HepG2 (cell line): ENCODE data around the gene CCDC120. TPM values are rescaled to one million over a fixed set of nuclear protein-coding genes. Genes with fewer than 3 reads are reported as not detected.

Source experiments
- ATAC-seq: fragments of 200-7000 bp; cut with Tn5 transposase; 3 replicates; pipeline ENCODE4 v1.9.1; 2020; ENCODE audit warnings: mild to moderate bottlenecking, moderate library complexity
- BruUV-seq: library from RNA; stranded (reverse); fragments of 400-500 nt; replicated peaks from 2 replicates; lab custom pipeline; 2021; lab: Mats Ljungman, UMichigan
- CTCF ChIA-PET: fragments of 300-600 bp; formaldehyde crosslinking; extraction: SDS; loops from one replicate; lab custom pipeline; 2021; ENCODE audit warnings: low total read pairs, inconsistent platforms, low intra/inter-chr PET ratio; lab: Yijun Ruan, JAX
- POLR2A ChIA-PET: fragments of 350-600 bp; sonication (Branson Sonifier 250); formaldehyde crosslinking; loops from one replicate; lab custom pipeline; 2020; ENCODE audit warnings: antibody characterized with exemption, inconsistent platforms; lab: Yijun Ruan, JAX
- DNase-seq: peaks from one replicate; pipeline ENCODE4 v3.0.0-alpha.2; 2015; ENCODE audit warnings: low spot score
- FAIRE-seq: peaks from 3 replicates; lab custom pipeline; 2011; peaks lifted over from hg19 to GRCh38; lab: Jason Lieb, UNC
- H2AFZ ChIP-seq: one replicate; pipeline ENCODE4 v1.6.1; 2011; ENCODE audit warnings: low read length, inconsistent platforms
- H3K27ac ChIP-seq: fragments of 300-600 bp; 3 replicates; pipeline ENCODE4 v1.8.0; 2011; ENCODE audit warnings: mixed run types, mild to moderate bottlenecking, mixed read lengths, low read length, inconsistent platforms; ENCODE audit not compliant: insufficient read depth; ENCODE audit errors: extremely low read length
- H3K27me3 ChIP-seq, 2 experiments: fragments of 200-600 bp in 1 of 2; 2 replicates in 1 of 2; 3 replicates in 1 of 2; pipeline versions ENCODE4 v1.6.0 to v1.8.0; 2011; ENCODE audit warnings: low read length in 2 of 2, mild to moderate bottlenecking in 2 of 2, moderate library complexity in 2 of 2, inconsistent platforms in 1 of 2; ENCODE audit not compliant: insufficient read depth in 2 of 2, control insufficient read depth in 1 of 2
- H3K36me3 ChIP-seq, 2 experiments: fragments of 200-600 bp in 1 of 2; replicated peaks in 1 of 2; 2 replicates in 1 of 2; 3 replicates in 1 of 2; pipeline versions ENCODE4 v1.5.1 to v1.8.0; 2011; ENCODE audit warnings: low read length in 2 of 2, inconsistent platforms in 1 of 2; ENCODE audit not compliant: insufficient read depth in 2 of 2, control insufficient read depth in 1 of 2
- H3K4me1 ChIP-seq: 2 replicates; pipeline ENCODE4 v1.5.1; 2012; ENCODE audit warnings: low read length, inconsistent platforms; ENCODE audit not compliant: insufficient read depth
- H3K4me2 ChIP-seq: 2 replicates; pipeline ENCODE4 v1.6.0; 2011; ENCODE audit warnings: low read depth, low read length, inconsistent platforms
- H3K4me3 ChIP-seq, 3 experiments: fragments of 200-600 bp in 1 of 3; sonication (generic), shearing (Covaris generic) in 1 of 3; replicated peaks in 1 of 3; 2 replicates each; pipeline ENCODE4 v1.5.1; 2011 to 2016; ENCODE audit warnings: low read length in 3 of 3, inconsistent platforms in 2 of 3, low read depth in 2 of 3, mild to moderate bottlenecking in 2 of 3, control low read depth in 1 of 3, mixed read lengths in 1 of 3; ENCODE audit not compliant: insufficient read depth in 1 of 3
- H3K79me2 ChIP-seq: one replicate; pipeline ENCODE4 v1.6.1; 2011; ENCODE audit warnings: low read length, inconsistent platforms; ENCODE audit not compliant: insufficient read depth
- H3K9ac ChIP-seq: 2 replicates; pipeline ENCODE4 v1.6.0; 2011; ENCODE audit warnings: mild to moderate bottlenecking, low read depth, low read length, inconsistent platforms; ENCODE audit not compliant: insufficient read depth
- H3K9me3 ChIP-seq: 2 replicates; pipeline ENCODE4 v1.5.1; 2012; ENCODE audit warnings: mild to moderate bottlenecking, low read length
- H4K20me1 ChIP-seq: 2 replicates; pipeline ENCODE4 v1.6.0; 2011; ENCODE audit warnings: inconsistent platforms, mild to moderate bottlenecking, low read length, moderate library complexity; ENCODE audit not compliant: insufficient read depth
- ARID5B ChIP-seq: IDR thresholded peaks from 2 replicates; pipeline ENCODE4 v1.4.0; 2020; ENCODE audit warnings: mild to moderate bottlenecking, missing genetic modification reagents
- ELF3 ChIP-seq: IDR thresholded peaks from 2 replicates; pipeline ENCODE4 v1.6.1; 2016; ENCODE audit warnings: missing genetic modification reagents, missing compliant biosample characterization
- HOXA3 ChIP-seq: sonication (generic); formaldehyde crosslinking; IDR thresholded peaks from 2 replicates; pipeline ENCODE4 v1.5.0; 2020; ENCODE audit warnings: missing genetic modification reagents
- NCOA1 ChIP-seq: sonication (generic); formaldehyde crosslinking; IDR thresholded peaks from 2 replicates; pipeline ENCODE4 v1.9.0; 2021; ENCODE audit warnings: missing genetic modification reagents
- NFE2L1 ChIP-seq: sonication (generic); formaldehyde crosslinking; IDR thresholded peaks from 2 replicates; pipeline ENCODE4 v1.4.0; 2020; ENCODE audit warnings: missing genetic modification reagents, mild to moderate bottlenecking, borderline replicate concordance
- SIX4 ChIP-seq: sonication (generic); formaldehyde crosslinking; IDR thresholded peaks from 2 replicates; pipeline ENCODE4 v1.4.0; 2020; ENCODE audit warnings: missing genetic modification reagents
- ZBTB7B ChIP-seq: sonication (generic); formaldehyde crosslinking; IDR thresholded peaks from 2 replicates; pipeline ENCODE4 v1.4.0; 2020; ENCODE audit warnings: missing genetic modification reagents
- ZNF10 ChIP-seq: sonication (generic); formaldehyde crosslinking; IDR thresholded peaks from 2 replicates; pipeline ENCODE4 v1.4.0; 2020; ENCODE audit warnings: mild to moderate bottlenecking, low read depth, missing genetic modification reagents, borderline replicate concordance
- ZNF879 ChIP-seq: sonication (generic); formaldehyde crosslinking; IDR thresholded peaks from 2 replicates; pipeline ENCODE4 v1.8.1; 2023; ENCODE audit warnings: missing genetic modification reagents
- WGBS: methylation state at CpG from one replicate; pipeline ENCODE4 v1.1.6; 2017; ENCODE audit warnings: low lambda C conversion rate; 5-methylcytosine and 5-hydroxymethylcytosine counted together
- in situ Hi-C: cut with HindIII; loops from 2 replicates; pipeline ENCODE4 v1.10.0; 2017; ENCODE audit warnings: low pct_unique_long_range_greater_than_20kb; ENCODE audit not compliant: extremely low pct_ligation_motif_present
- intact Hi-C: fragments of 100-400 bp; cut with micrococcal nuclease; formaldehyde crosslinking; loops from one replicate; pipeline ENCODE4 v1.10.0; 2022; ENCODE audit not compliant: unreplicated experiment
- polyA plus RNA-seq, 8 experiments: library from polyadenylated mRNA; depleted of rRNA in 3 of 8; stranded (reverse) in 7 of 8; unstranded in 1 of 8; fragments of >200 nt; fragmentation: Illumina TruSeq in 4 of 8; extraction: Trizol in 4 of 8; gene quantifications; 2 replicates each; pipeline versions ENCODE4 v1.2.1 to v1.2.3, GENCODE V29; 2011 to 2016; ENCODE audit warnings: low read depth in 4 of 8, missing spikeins in 1 of 8, mixed read lengths in 1 of 8; ENCODE audit not compliant: insufficient read depth in 1 of 8
- total RNA-seq, 5 experiments: library from RNA; depleted of rRNA; stranded (reverse); fragments of >200 nt; fragmentation: Illumina TruSeq; extraction: Trizol; gene quantifications; 2 replicates each; pipeline ENCODE4 v1.2.3, GENCODE V29; 2016; ENCODE audit warnings: low read depth in 1 of 5
- TF ChIP-seq, protein P1 (sequence below): sonication (generic); formaldehyde crosslinking; IDR thresholded peaks from 2 replicates; pipeline ENCODE4 v1.4.0; 2020; ENCODE audit warnings: missing genetic modification reagents
- TF ChIP-seq, protein P2 (sequence below): sonication (generic); formaldehyde crosslinking; IDR thresholded peaks from 2 replicates; pipeline ENCODE4 v1.4.0; 2020; ENCODE audit warnings: missing genetic modification reagents, mild to moderate bottlenecking, borderline replicate concordance

Gene CCDC120
- total and polyA plus RNA-seq, 2 of the 13 experiments (the other 11 are each of a cell fraction or from before 2014, with no cell fraction given) = 0.89 to 3.2 TPM

GRCh38 chrX:49019050-49019449, 39.7 kb upstream of the CCDC120 start:
- Histone ChIP-seq H2AFZ (no peak overlapping the region), H3K27ac (no peak overlapping the region), H3K4me1 (peaks cover 11% of the 10 kb centered on the region), H3K79me2 (no peaks in the 10 kb centered on the region), H3K36me3 (no peaks in the 10 kb centered on the region), H3K4me3 (no peak overlapping the region), H4K20me1 (no peaks in the 10 kb centered on the region), H3K9me3 (no peaks in the 10 kb centered on the region), H3K27me3 (no peaks in the 10 kb centered on the region), H3K9ac (no peak overlapping the region), H3K4me2 (no peak overlapping the region)
- BruUV-seq = no TSS peak
- 67% methylated on average over 2 of the region's 2 CpGs for WGBS
- in situ Hi-C loops (no loop called here), intact Hi-C loops (no loop called here)
- TF ChIP-seq ELF3 (CRISPR knock-in tag) (no peak), HOXA3 (CRISPR knock-in tag) (no peak), ZNF10 (CRISPR knock-in tag) (no peak), NFE2L1 (CRISPR knock-in tag) (no peak), ARID5B (no peak), NCOA1 (CRISPR knock-in tag) (no peak), SIX4 (CRISPR knock-in tag) (no peak), ZNF879 (no peak), ZBTB7B (no peak)
- TF ChIP-seq, protein P1, sequence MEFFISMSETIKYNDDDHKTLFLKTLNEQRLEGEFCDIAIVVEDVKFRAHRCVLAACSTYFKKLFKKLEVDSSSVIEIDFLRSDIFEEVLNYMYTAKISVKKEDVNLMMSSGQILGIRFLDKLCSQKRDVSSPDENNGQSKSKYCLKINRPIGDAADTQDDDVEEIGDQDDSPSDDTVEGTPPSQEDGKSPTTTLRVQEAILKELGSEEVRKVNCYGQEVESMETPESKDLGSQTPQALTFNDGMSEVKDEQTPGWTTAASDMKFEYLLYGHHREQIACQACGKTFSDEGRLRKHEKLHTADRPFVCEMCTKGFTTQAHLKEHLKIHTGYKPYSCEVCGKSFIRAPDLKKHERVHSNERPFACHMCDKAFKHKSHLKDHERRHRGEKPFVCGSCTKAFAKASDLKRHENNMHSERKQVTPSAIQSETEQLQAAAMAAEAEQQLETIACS (CRISPR knock-in tag) = no peak
- TF ChIP-seq, protein P2, sequence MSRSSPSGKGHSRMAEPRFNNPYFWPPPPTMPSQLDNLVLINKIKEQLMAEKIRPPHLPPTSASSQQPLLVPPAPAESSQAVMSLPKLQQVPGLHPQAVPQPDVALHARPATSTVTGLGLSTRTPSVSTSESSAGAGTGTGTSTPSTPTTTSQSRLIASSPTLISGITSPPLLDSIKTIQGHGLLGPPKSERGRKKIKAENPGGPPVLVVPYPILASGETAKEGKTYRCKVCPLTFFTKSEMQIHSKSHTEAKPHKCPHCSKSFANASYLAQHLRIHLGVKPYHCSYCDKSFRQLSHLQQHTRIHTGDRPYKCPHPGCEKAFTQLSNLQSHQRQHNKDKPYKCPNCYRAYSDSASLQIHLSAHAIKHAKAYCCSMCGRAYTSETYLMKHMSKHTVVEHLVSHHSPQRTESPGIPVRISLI (CRISPR knock-in tag) = no peak
- DNase-seq (no peak), FAIRE-seq (no peak), ATAC-seq (no peak)
- POLR2A ChIA-PET = interaction anchor here (1.8 kb wide), 1 partner anchor 17 kb away, joined by 5 read pairs; the partner anchor contains the start of gene GRIPAP1
- CTCF ChIA-PET = no interaction called here
